ENCODE data around the gene OGFR.

OGFR gene

GRCh38 chr20:62811720-62812119 is 7.1 kb downstream of the OGFR start:
- peaks cover 11% of the 10 kb centered on the region for H3K27me3 ChIP-seq (replicated peaks)
- in situ Hi-C loops (cut with HindIII; ENCODE audit: low pct_ligation_motif_present, low sequenced_read_pairs) = no loop called here
- DNase-seq = no peak
- no peak overlapping the region for H3K4me3 ChIP-seq (ENCODE audit: low read depth, low read length)
- peaks cover 35% of the 10 kb centered on the region for H3K36me3 ChIP-seq (replicated peaks)
- TF ChIP-seq CTCF (IDR thresholded peaks at IDR 0.05; ENCODE audit: low read depth, low read length, missing control alignments) = no peak
- H3K27ac ChIP-seq = no peak overlapping the region

GRCh38 chr20:62812181-62812906 is 7.7 kb downstream of the OGFR start:
- Histone ChIP-seq H3K36me3 (replicated peaks) (peaks cover 35% of the 10 kb centered on the region), H3K27ac (no peak overlapping the region), H3K27me3 (replicated peaks) (peaks cover 15% of the 10 kb centered on the region), H3K4me3 (ENCODE audit: low read depth, low read length) (no peak overlapping the region)
- in situ Hi-C loops (cut with HindIII; ENCODE audit: low pct_ligation_motif_present, low sequenced_read_pairs) = no loop called here
- TF ChIP-seq CTCF (IDR thresholded peaks at IDR 0.05; ENCODE audit: low read depth, low read length, missing control alignments) = no peak
- DNase-seq = no peak

GRCh38 chr20:62812907-62813200 is 8.2 kb downstream of the OGFR start:
- H3K27ac ChIP-seq = no peak overlapping the region
- TF ChIP-seq CTCF (IDR thresholded peaks at IDR 0.05; ENCODE audit: low read depth, low read length, missing control alignments) = no peak
- peaks cover 35% of the 10 kb centered on the region for H3K36me3 ChIP-seq (replicated peaks)
- in situ Hi-C loops (cut with HindIII; ENCODE audit: low pct_ligation_motif_present, low sequenced_read_pairs) = no loop called here
- no peak for DNase-seq
- peaks cover 20% of the 10 kb centered on the region for H3K27me3 ChIP-seq (replicated peaks)
- H3K4me3 ChIP-seq (ENCODE audit: low read depth, low read length) = no peak overlapping the region

GRCh38 chr20:62813588-62813987 is 9.0 kb downstream of the OGFR start:
- no peak for DNase-seq
- no peak overlapping the region for H3K27ac ChIP-seq
- in situ Hi-C loops (cut with HindIII; ENCODE audit: low pct_ligation_motif_present, low sequenced_read_pairs) = no loop called here
- TF ChIP-seq CTCF (IDR thresholded peaks at IDR 0.05; ENCODE audit: low read depth, low read length, missing control alignments) = no peak
- H3K4me3 ChIP-seq (ENCODE audit: low read depth, low read length) = no peak overlapping the region
- H3K36me3 ChIP-seq (replicated peaks) = peaks cover 35% of the 10 kb centered on the region
- H3K27me3 ChIP-seq (replicated peaks) = peaks cover 20% of the 10 kb centered on the region

GRCh38 chr20:62814060-62814708 is 9.5 kb downstream of the OGFR start:
- Histone ChIP-seq H3K27ac (no peak overlapping the region), H3K4me3 (ENCODE audit: low read depth, low read length) (no peak overlapping the region), H3K36me3 (replicated peaks) (peaks cover 32% of the 10 kb centered on the region), H3K27me3 (replicated peaks) (peaks cover 20% of the 10 kb centered on the region)
- no peak for TF ChIP-seq CTCF (IDR thresholded peaks at IDR 0.05; ENCODE audit: low read depth, low read length, missing control alignments)
- in situ Hi-C loops (cut with HindIII; ENCODE audit: low pct_ligation_motif_present, low sequenced_read_pairs) = no loop called here
- no peak for DNase-seq

GRCh38 chr20:62814709-62815065 is 10.1 kb downstream of the OGFR start:
- Histone ChIP-seq H3K36me3 (replicated peaks) (peaks cover 27% of the 10 kb centered on the region), H3K27ac (no peak overlapping the region), H3K27me3 (replicated peaks) (peaks cover 20% of the 10 kb centered on the region), H3K4me3 (ENCODE audit: low read depth, low read length) (no peak overlapping the region)
- no peak for DNase-seq
- TF ChIP-seq CTCF (IDR thresholded peaks at IDR 0.05; ENCODE audit: low read depth, low read length, missing control alignments) = no peak
- in situ Hi-C loops (cut with HindIII; ENCODE audit: low pct_ligation_motif_present, low sequenced_read_pairs) = no loop called here
